Left renal pelvis (tissue), 4 donors: ENCODE results near the gene CDCA5. TPM values are rescaled to one million over a fixed set of nuclear protein-coding genes. Genes with fewer than 3 reads are reported as not detected.

Source experiments
- DNase-seq, 4 donors: peaks; one replicate each; pipeline ENCODE4 v3.0.0-alpha.2; 2013; ENCODE audit warnings: low read depth in 4 of 4, low spot score in 3 of 4
- polyA plus RNA-seq, 4 donors: library from polyadenylated mRNA; unstranded; fragments of 120-200 nt; gene quantifications; one replicate each; pipeline ENCODE4 v1.2.1, GENCODE V29; 2013; ENCODE audit not compliant: insufficient read length in 4 of 4

CDCA5 gene
- polyA plus RNA-seq, 4 donors = 15.7 to 20.1 (median 18.0) TPM

- DNase-seq = no peak
Measured at GRCh38 chr11:65107751-65108468, 24.1 kb upstream of the CDCA5 start.

GRCh38 chr11:65107078-65107477 lies 23.2 kb upstream of the CDCA5 start:
- DNase-seq = no peak

GRCh38 chr11:65104628-65105027 lies 20.8 kb upstream of the CDCA5 start:
- DNase-seq = no peak

GRCh38 chr11:65103476-65103875 lies 19.6 kb upstream of the CDCA5 start:
- no peak for DNase-seq

- DNase-seq = no peak
Measured at GRCh38 chr11:65102142-65103095, 18.6 kb upstream of the CDCA5 start.

GRCh38 chr11:65100674-65101350 lies 17.0 kb upstream of the CDCA5 start:
- DNase-seq = no peak

- no peak for DNase-seq
Measured at GRCh38 chr11:65096926-65097325, 13.1 kb upstream of the CDCA5 start.

GRCh38 chr11:65095974-65096806 lies 12.3 kb upstream of the CDCA5 start, which contains the start of gene VPS51:
Gene VPS51, plus strand, starts transcription at chr11:65096214. Its CDS starts 37 bp downstream, at chr11:65096251.
- peak in 3 of 4 donors; percentile 82 to 85 (median 84) for DNase-seq

- no peak for DNase-seq
Measured at GRCh38 chr11:65095427-65095826, 11.6 kb upstream of the CDCA5 start.

GRCh38 chr11:65090628-65091027 lies 6.8 kb upstream of the CDCA5 start:
- DNase-seq = no peak

- DNase-seq = no peak
Measured at GRCh38 chr11:65089621-65090020, 5.8 kb upstream of the CDCA5 start.

GRCh38 chr11:65087827-65088226 lies 4.0 kb upstream of the CDCA5 start:
- DNase-seq = no peak

- DNase-seq = no peak
Measured at GRCh38 chr11:65087216-65087615, 3.4 kb upstream of the CDCA5 start.

GRCh38 chr11:65086809-65087208 lies 3.0 kb upstream of the CDCA5 start:
- no peak for DNase-seq

GRCh38 chr11:65085446-65085845 lies 1.6 kb upstream of the CDCA5 start:
- DNase-seq = no peak

GRCh38 chr11:65084598-65085375 lies 947 bp upstream of the CDCA5 start:
- DNase-seq = no peak

GRCh38 chr11:65083134-65083833 lies 556 bp downstream of the CDCA5 start:
- DNase-seq = no peak

- no peak for DNase-seq
Measured at GRCh38 chr11:65078786-65079342, 5.0 kb downstream of the CDCA5 start.
